IMR-90 (cell line): ENCODE measurements around the gene INF2.

ENCODE experiments used
- CEBPB ChIP-seq: IDR thresholded peaks from 2 replicates; pipeline ENCODE4 v1.6.1; 2012; ENCODE audit warnings: low read depth, low read length, improper control_type of control experiment
- CTCF ChIP-seq: conservative IDR thresholded peaks from 2 replicates; pipeline ENCODE4 v1.5.1; 2012; ENCODE audit warnings: mild to moderate bottlenecking, low read depth, low read length, improper control_type of control experiment
- MAFK ChIP-seq: IDR thresholded peaks from 2 replicates; pipeline ENCODE4 v1.6.1; 2012; ENCODE audit warnings: low read depth, low read length, improper control_type of control experiment
- POLR2A ChIP-seq: IDR thresholded peaks from 2 replicates; pipeline ENCODE4 v1.6.1; 2012; ENCODE audit warnings: mild to moderate bottlenecking, low read depth, low read length
- RAD21 ChIP-seq: IDR thresholded peaks from 2 replicates; pipeline ENCODE4 v1.6.1; 2012; ENCODE audit warnings: low read length, improper control_type of control experiment
- RFX5 ChIP-seq: IDR thresholded peaks from 2 replicates; pipeline ENCODE4 v1.8.0; 2012; ENCODE audit warnings: low read depth, mild to moderate bottlenecking, low read length, moderate library complexity
- SMC3 ChIP-seq: fragments of 150-350 bp; IDR thresholded peaks from 2 replicates; pipeline ENCODE4 v1.6.1; 2016; ENCODE audit warnings: low read depth, mild to moderate bottlenecking, antibody characterized with exemption, low read length, moderate library complexity

- TF ChIP-seq CTCF (no peak), POLR2A (no peak), MAFK (no peak), RAD21 (no peak), SMC3 (no peak), CEBPB (no peak), RFX5 (no peak)
Measured at GRCh38 chr14:104678901-104679705, 10.3 kb upstream of the INF2 start.
